ENCODE measurements around the gene LAMA2. TPM values are rescaled to one million over a fixed set of nuclear protein-coding genes. Genes with fewer than 3 reads are reported as not detected.
A peak's percentile ranks its signal among the peaks of the same experiment; 100 is the strongest.

The LAMA2 gene
- total RNA-seq, 2 experiments from 2014 or later, result 0.26 TPM; not detected in 1

- no peak for ATAC-seq
- Mint-ChIP-seq H3K27me3 (ENCODE audit: low read depth) (peaks cover 14% of the 10 kb centered on the region), H3K9me3 (ENCODE audit: insufficient read depth) (no peaks in the 10 kb centered on the region), H3K27ac (no peak overlapping the region), H3K4me1 (ENCODE audit: low read depth) (no peaks in the 10 kb centered on the region), H3K36me3 (ENCODE audit: low read depth) (no peaks in the 10 kb centered on the region), H3K4me3 (no peak overlapping the region)
- ChIA-PET CTCF (interaction anchor here (1.4 kb wide), 1 partner anchor 1754 kb away, joined by 4 read pairs; no protein-coding TSS in a partner anchor), POLR2A (no interaction called here)
- DNase-seq, result no peak
These were observed 477.1 kb downstream of the LAMA2 start for GRCh38 chr6:129359811-129360681.

- CTCF ChIA-PET, result interaction anchor here (1.3 to 1.4 kb wide), 2 partner anchors 10 to 1754 kb away, joined by 3 to 4 read pairs; no protein-coding TSS in a partner anchor
- no peak for DNase-seq
- no peaks in the 10 kb centered on the region for H3K9me3 Mint-ChIP-seq (ENCODE audit: insufficient read depth)
These were observed 477.7 kb downstream of the LAMA2 start for GRCh38 chr6:129360682-129360955.

GRCh38 chr6:129364037-129364436 lies 481.1 kb downstream of the LAMA2 start:
- POLR2A ChIA-PET, result no interaction called here
- Mint-ChIP-seq H3K27ac (no peak overlapping the region), H3K4me3 (no peak overlapping the region), H3K27me3 (ENCODE audit: low read depth) (peaks cover 8% of the 10 kb centered on the region), H3K4me1 (ENCODE audit: low read depth) (peaks cover 4% of the 10 kb centered on the region), H3K9me3 (ENCODE audit: insufficient read depth) (no peaks in the 10 kb centered on the region), H3K36me3 (ENCODE audit: low read depth) (no peaks in the 10 kb centered on the region)
- ATAC-seq, result no peak
- no peak for DNase-seq
- CTCF ChIA-PET, result interaction anchor here (1.0 kb wide), 1 partner anchor 176 kb away, joined by 3 read pairs; no protein-coding TSS in a partner anchor

More at GRCh38 chr6:129360682-129360955, 477.7 kb downstream of the LAMA2 start:
- H3K27ac Mint-ChIP-seq, result no peak overlapping the region
- ATAC-seq, result no peak
- no peaks in the 10 kb centered on the region for H3K4me1 Mint-ChIP-seq (ENCODE audit: low read depth)
- H3K36me3 Mint-ChIP-seq (ENCODE audit: low read depth), result no peaks in the 10 kb centered on the region
- POLR2A ChIA-PET, result no interaction called here
- H3K27me3 Mint-ChIP-seq (ENCODE audit: low read depth), result peaks cover 14% of the 10 kb centered on the region
- H3K4me3 Mint-ChIP-seq, result no peak overlapping the region

DNA sequence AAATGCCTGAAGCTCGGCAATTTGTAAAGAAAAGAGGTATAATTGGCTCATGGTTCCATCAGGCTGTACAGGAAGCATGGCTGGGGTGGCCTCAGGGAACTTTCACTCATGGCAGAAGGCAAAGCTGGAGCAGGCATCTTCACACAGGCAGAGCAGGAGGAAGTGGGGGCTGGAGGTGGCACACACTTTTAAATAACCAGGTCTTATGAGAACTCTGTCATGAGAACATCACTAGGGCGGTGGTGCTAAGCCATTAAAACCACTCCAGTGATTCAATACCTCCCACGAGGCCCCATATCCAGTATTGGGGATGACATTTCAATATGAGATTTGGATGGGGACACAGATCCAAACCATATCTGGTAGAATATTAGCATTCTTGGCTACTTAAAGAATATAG lies 481.8 kb downstream of the LAMA2 start:
- H3K4me1 Mint-ChIP-seq (ENCODE audit: low read depth), result peaks cover 10% of the 10 kb centered on the region
- POLR2A ChIA-PET, result no interaction called here
- ATAC-seq, result no peak
- no peaks in the 10 kb centered on the region for H3K36me3 Mint-ChIP-seq (ENCODE audit: low read depth)
- DNase-seq, result no peak
- no peak overlapping the region for H3K27ac Mint-ChIP-seq
- peaks cover 6% of the 10 kb centered on the region for H3K27me3 Mint-ChIP-seq (ENCODE audit: low read depth)
- CTCF ChIA-PET, result interaction anchor here (1.0 kb wide), 1 partner anchor 177 kb away, joined by 3 read pairs; no protein-coding TSS in a partner anchor
- H3K4me3 Mint-ChIP-seq, result no peak overlapping the region
- H3K9me3 Mint-ChIP-seq (ENCODE audit: insufficient read depth), result no peaks in the 10 kb centered on the region

GRCh38 chr6:129368076-129368475 lies 485.1 kb downstream of the LAMA2 start:
- H3K27me3 Mint-ChIP-seq (ENCODE audit: low read depth), result no peaks in the 10 kb centered on the region

GRCh38 chr6:129368970-129369369 lies 486.0 kb downstream of the LAMA2 start:
- ChIA-PET POLR2A (no interaction called here), CTCF (interaction anchor here (0.5 to 0.9 kb wide), 2 partner anchors 263 to 1768 kb away, joined by 3 read pairs; no protein-coding TSS in a partner anchor)
- H3K36me3 Mint-ChIP-seq (ENCODE audit: low read depth), result no peaks in the 10 kb centered on the region
- no peaks in the 10 kb centered on the region for H3K9me3 Mint-ChIP-seq (ENCODE audit: insufficient read depth)
- peaks cover 18% of the 10 kb centered on the region for H3K4me1 Mint-ChIP-seq (ENCODE audit: low read depth)
- DNase-seq, result no peak
- H3K27me3 Mint-ChIP-seq (ENCODE audit: low read depth), result no peaks in the 10 kb centered on the region
- no peak for ATAC-seq
- no peak overlapping the region for H3K4me3 Mint-ChIP-seq
- no peak overlapping the region for H3K27ac Mint-ChIP-seq

More at GRCh38 chr6:129368076-129368475, 485.1 kb downstream of the LAMA2 start:
- peaks cover 18% of the 10 kb centered on the region for H3K4me1 Mint-ChIP-seq (ENCODE audit: low read depth)
- no peaks in the 10 kb centered on the region for H3K9me3 Mint-ChIP-seq (ENCODE audit: insufficient read depth)
- no peak overlapping the region for H3K27ac Mint-ChIP-seq
- CTCF ChIA-PET, result no interaction called here
- POLR2A ChIA-PET, result no interaction called here
- H3K4me3 Mint-ChIP-seq, result no peak overlapping the region
- H3K36me3 Mint-ChIP-seq (ENCODE audit: low read depth), result no peaks in the 10 kb centered on the region
- ATAC-seq (no peak), DNase-seq (no peak)

DNA sequence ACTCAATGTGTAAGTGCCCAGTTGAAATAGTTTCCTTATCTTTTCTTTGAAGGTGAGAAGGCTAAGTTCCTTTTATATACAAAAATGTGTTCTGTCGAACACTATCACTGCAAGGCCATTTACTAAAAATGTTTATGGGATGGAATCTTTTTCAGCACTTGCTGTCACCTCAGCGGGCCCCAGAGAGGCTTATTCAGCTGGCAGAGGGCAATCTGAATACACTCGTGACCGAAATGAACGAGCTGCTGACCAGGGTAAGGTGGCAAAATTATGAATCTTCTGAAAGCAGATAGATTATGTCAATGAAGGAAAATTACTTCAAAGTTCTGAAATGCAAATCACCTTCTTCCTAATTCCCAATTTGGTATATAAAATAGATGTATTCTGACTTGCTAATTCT lies 486.8 kb downstream of the LAMA2 start:
- Mint-ChIP-seq H3K36me3 (ENCODE audit: low read depth) (no peaks in the 10 kb centered on the region), H3K27ac (no peak overlapping the region), H3K27me3 (ENCODE audit: low read depth) (no peaks in the 10 kb centered on the region), H3K4me3 (no peak overlapping the region), H3K4me1 (ENCODE audit: low read depth) (peaks cover 18% of the 10 kb centered on the region), H3K9me3 (ENCODE audit: insufficient read depth) (no peaks in the 10 kb centered on the region)
- ChIA-PET CTCF (interaction anchor here (0.9 to 1.7 kb wide), 9 partner anchors 10 to 1769 kb away, joined by 3 to 7 read pairs (median 6); no protein-coding TSS in a partner anchor), POLR2A (no interaction called here)
- DNase-seq (no peak), ATAC-seq (no peak)

DNA sequence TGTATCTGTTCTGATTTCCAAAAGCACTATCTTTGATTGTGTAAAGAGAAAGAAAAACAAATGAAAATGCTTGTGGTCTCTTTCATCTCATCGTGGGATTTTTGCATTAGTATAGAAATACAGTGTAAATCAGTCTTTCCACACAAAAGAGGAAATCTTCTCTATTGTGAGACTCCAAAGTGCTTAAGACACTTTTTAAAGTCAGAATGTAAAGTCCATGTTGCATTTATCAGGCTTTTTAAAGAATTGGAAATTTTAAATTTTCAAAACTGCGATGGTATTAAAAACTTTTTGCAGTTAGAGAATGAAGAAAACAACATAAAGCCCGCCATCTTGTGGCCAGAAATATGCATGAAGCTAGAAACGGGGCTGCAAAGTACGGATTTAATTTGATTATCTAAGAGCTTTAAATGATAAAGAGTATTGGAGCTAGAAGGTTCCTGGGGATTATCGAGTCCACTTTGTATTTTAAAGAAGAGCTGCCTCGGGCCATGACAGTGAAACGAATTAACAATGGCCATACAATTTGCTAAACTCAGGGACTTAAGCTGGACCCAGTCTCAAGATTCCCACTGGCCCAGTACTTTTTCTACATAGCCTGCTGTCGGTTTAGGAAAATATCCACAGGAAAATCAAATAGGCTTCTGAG lies 487.5 kb downstream of the LAMA2 start:
- H3K4me3 Mint-ChIP-seq, result no peak overlapping the region
- no peaks in the 10 kb centered on the region for H3K9me3 Mint-ChIP-seq (ENCODE audit: insufficient read depth)
- no peaks in the 10 kb centered on the region for H3K36me3 Mint-ChIP-seq (ENCODE audit: low read depth)
- no peak overlapping the region for H3K27ac Mint-ChIP-seq
- CTCF ChIA-PET, result interaction anchor here (0.7 to 1.7 kb wide), 16 partner anchors 9 to 644 kb away, joined by 3 to 7 read pairs (median 3); no protein-coding TSS in a partner anchor
- POLR2A ChIA-PET, result no interaction called here
- peaks cover 18% of the 10 kb centered on the region for H3K4me1 Mint-ChIP-seq (ENCODE audit: low read depth)
- ATAC-seq (no peak), DNase-seq (peak; percentile 56)
- no peaks in the 10 kb centered on the region for H3K27me3 Mint-ChIP-seq (ENCODE audit: low read depth)

DNA sequence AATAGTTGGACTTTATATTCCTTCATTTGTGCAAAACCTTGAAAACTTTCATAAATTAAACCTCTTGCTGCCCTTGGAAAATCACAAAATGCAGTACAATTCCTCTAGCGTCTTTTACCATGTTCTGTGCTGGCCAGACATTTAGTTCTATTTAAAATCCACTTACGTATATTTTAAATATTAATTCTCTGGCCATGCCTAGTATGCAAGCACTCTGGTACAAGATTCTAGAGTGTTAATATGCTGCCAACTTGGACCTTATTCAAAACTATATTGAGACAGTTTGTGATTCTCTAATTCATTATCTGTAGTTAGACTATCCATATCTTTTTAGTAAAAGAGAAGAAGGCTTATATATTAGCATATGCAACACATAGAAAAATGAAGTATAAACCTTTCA lies 498.9 kb downstream of the LAMA2 start:
- Mint-ChIP-seq H3K36me3 (ENCODE audit: low read depth) (no peaks in the 10 kb centered on the region), H3K4me3 (no peak overlapping the region)
- CTCF ChIA-PET, result no interaction called here

GRCh38 chr6:129382916-129383315 lies 500.0 kb downstream of the LAMA2 start:
- ATAC-seq (no peak), DNase-seq (no peak)
- H3K27me3 Mint-ChIP-seq (ENCODE audit: low read depth), result peaks cover 8% of the 10 kb centered on the region
- CTCF ChIA-PET, result interaction anchor here (1.6 kb wide), 1 partner anchor 13 kb away, joined by 6 read pairs; no protein-coding TSS in a partner anchor
- H3K9me3 Mint-ChIP-seq (ENCODE audit: insufficient read depth), result no peaks in the 10 kb centered on the region
- H3K27ac Mint-ChIP-seq, result no peak overlapping the region
- no peak overlapping the region for H3K4me3 Mint-ChIP-seq
- no peaks in the 10 kb centered on the region for H3K36me3 Mint-ChIP-seq (ENCODE audit: low read depth)
- H3K4me1 Mint-ChIP-seq (ENCODE audit: low read depth), result no peaks in the 10 kb centered on the region
- POLR2A ChIA-PET, result no interaction called here

More for the DNA sequence above, 498.9 kb downstream of the LAMA2 start:
- peaks cover 8% of the 10 kb centered on the region for H3K27me3 Mint-ChIP-seq (ENCODE audit: low read depth)
- no peaks in the 10 kb centered on the region for H3K9me3 Mint-ChIP-seq (ENCODE audit: insufficient read depth)
- POLR2A ChIA-PET, result no interaction called here
- H3K4me1 Mint-ChIP-seq (ENCODE audit: low read depth), result no peaks in the 10 kb centered on the region
- no peak overlapping the region for H3K27ac Mint-ChIP-seq
- ATAC-seq, result no peak
- DNase-seq, result no peak

DNA sequence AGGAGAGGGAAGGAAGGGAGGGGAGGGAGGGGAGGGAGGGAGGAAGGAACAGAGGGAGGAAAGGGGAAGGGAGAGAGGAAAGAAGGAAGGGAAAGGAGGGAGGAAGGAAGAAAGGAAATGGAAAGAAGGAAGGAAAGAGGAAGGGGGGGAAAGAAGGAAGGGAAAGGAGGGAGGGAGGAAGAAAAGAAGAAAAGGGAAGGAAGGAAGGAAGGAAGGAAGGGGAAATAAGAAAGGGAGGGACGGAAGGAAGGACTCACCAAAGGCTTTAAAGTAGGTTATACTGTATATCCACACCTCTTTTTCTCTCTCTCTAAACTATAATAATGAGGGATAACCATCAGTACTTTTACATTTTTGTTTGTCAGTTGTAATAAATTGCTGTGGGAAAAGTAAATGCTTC lies 502.2 kb downstream of the LAMA2 start:
- no peak for ATAC-seq
- Mint-ChIP-seq H3K9me3 (ENCODE audit: insufficient read depth) (peaks cover 3% of the 10 kb centered on the region), H3K4me3 (no peak overlapping the region), H3K27me3 (ENCODE audit: low read depth) (peaks cover 8% of the 10 kb centered on the region), H3K27ac (no peak overlapping the region), H3K36me3 (ENCODE audit: low read depth) (no peaks in the 10 kb centered on the region), H3K4me1 (ENCODE audit: low read depth) (no peaks in the 10 kb centered on the region)
- DNase-seq, result no peak
- CTCF ChIA-PET, result no interaction called here
- POLR2A ChIA-PET, result no interaction called here

DNA sequence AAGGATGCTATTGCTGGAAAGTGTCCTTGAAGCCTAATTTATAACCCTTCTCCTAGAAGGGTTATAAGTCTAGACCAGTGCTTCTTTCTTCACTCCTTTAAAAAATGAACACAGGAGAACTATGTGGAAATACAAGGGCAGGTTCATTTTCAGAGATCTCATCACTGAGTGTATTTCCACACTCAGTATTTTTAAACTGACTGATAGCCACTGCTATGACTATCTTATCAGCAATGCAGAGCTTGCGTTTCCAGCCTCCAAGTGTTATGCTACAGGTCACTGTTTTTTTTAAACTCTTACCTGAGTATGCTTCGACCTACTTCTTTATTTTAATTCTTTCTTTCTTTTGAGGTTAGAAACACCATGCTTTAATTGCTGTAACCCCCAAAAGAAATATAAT lies 508.0 kb downstream of the LAMA2 start:
- Mint-ChIP-seq H3K4me1 (ENCODE audit: low read depth) (no peaks in the 10 kb centered on the region), H3K27ac (no peak overlapping the region), H3K27me3 (ENCODE audit: low read depth) (peaks cover 14% of the 10 kb centered on the region), H3K9me3 (ENCODE audit: insufficient read depth) (peaks cover 3% of the 10 kb centered on the region), H3K4me3 (no peak overlapping the region), H3K36me3 (ENCODE audit: low read depth) (no peaks in the 10 kb centered on the region)
- no peak for ATAC-seq
- DNase-seq, result no peak
- ChIA-PET CTCF (no interaction called here), POLR2A (no interaction called here)

Data from activated CD8-positive, alpha-beta T cell treated with anti-CD3 and anti-CD28 coated beads, Interleukin-2, amount 10 ng/mL, durations not matched to agents 7 days and 5 days (primary cell).